Activated CD8-positive, alpha-beta memory T cell treated with anti-CD3 and anti-CD28 coated beads, Interleukin-2, amount 50 U/mL, for 4 hours (primary cell): ENCODE data around the gene EEFSEC.

Experiments used
- DNase-seq: peaks from one replicate; pipeline ENCODE4 v3.0.0-alpha.2; 2020

Gene EEFSEC

GRCh38 chr3:128419311-128419710 is 266.0 kb downstream of the EEFSEC start:
- DNase-seq = no peak

- no peak for DNase-seq
These were observed 267.0 kb downstream of the EEFSEC start for GRCh38 chr3:128420289-128420688.

DNA sequence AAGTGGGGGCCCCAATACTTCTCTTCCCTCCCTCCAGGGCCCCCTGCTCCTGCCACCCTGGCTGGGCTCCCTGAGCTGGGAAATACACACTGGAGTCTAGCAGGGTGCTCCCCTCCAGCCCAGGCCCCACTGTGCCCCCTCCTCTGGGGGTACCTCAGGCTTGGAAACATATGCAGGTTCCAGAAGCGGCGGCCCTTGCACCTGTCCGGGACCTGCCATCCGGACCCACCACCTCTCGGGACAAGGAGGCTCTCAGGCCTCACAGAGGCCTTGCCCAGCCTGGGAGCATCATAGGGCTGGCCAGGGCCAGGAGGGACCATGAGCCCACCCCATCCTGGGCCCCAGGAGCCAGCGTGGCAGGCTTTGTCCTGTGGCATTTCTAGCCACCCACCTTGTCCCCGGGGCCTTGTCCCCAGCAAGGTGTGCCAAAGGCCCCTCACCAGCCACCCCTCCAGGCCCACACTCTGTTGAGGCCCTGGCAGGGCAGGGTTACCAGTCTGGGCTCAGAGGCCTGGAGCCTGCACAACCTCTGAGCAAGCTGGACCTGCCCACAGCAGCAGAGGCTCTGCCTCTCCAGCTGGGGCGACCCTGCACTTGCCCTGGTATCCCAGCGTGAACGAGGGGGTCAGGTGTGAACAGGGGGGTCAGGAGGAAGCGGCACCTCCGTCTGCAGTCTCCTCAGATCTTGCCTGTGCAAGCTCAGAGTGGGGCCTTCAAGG is 267.6 kb downstream of the EEFSEC start:
- no peak for DNase-seq

- no peak for DNase-seq
These were observed 268.2 kb downstream of the EEFSEC start for GRCh38 chr3:128421439-128421836.

- no peak for DNase-seq
These were observed 268.7 kb downstream of the EEFSEC start for GRCh38 chr3:128421966-128422365.

- DNase-seq = no peak
These were observed 269.7 kb downstream of the EEFSEC start for GRCh38 chr3:128422762-128423524.

- no peak for DNase-seq
These were observed 270.4 kb downstream of the EEFSEC start for GRCh38 chr3:128423525-128424147.

GRCh38 chr3:128424508-128425069 is 271.3 kb downstream of the EEFSEC start:
- no peak for DNase-seq

GRCh38 chr3:128425142-128425845 is 272.0 kb downstream of the EEFSEC start:
- DNase-seq = no peak

DNA sequence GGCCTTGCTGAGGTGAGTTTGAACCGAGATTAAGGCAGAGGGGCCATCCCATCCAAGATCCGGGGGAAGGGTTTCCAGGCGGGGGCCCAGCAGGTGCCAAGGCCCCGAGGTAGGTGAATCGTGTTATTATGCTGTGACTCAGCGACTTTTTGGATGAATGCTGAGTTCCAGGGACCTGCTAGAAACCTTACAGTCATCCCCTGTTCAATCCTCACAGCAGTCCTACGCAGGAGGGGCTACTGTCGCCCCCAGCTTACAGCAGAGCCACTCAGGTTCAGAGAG is 272.5 kb downstream of the EEFSEC start:
- no peak for DNase-seq

DNA sequence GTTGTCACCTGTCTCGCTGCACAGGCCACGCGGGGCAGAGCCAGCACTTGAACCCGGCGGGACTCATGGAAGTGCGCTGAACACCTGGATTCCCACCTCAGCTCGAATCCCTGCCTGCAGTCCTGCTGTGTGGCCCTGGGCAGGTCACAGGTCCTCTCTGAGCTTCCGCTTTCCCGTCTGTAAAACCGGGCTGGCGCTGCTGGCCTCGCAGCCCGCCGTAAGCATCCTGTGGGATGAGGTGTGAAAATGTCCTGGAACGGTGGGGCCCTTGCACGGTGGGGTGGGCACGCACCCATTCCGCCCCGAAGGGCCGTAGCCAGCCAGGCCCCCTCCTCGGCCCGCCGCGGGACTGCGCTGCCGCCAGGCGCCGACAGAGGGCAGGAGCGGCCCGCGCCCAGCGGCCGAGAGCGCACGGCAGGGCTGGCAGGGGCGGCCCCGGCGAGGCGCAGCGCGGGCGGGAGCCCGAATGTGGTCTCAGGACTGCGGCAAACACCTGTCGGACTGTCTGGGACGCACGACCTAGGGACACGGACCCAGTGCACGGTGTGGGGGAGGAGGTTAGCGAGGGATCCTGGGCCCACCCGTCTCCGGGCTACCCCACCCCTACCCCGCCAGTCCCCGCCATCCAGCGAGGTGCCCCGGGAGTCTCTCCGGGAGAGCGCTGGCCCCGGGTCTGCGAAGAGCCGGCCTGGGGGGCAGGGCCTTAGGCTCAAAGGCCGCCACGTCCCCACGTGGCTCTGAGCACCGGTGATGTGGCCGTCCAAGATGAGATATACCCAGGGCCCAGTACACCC is 273.0 kb downstream of the EEFSEC start:
- peak; percentile 64 for DNase-seq

- DNase-seq = no peak
These were observed 274.0 kb downstream of the EEFSEC start for GRCh38 chr3:128427175-128427857.

GRCh38 chr3:128427872-128428822 is 274.9 kb downstream of the EEFSEC start:
- no peak for DNase-seq

GRCh38 chr3:128429275-128429674 is 276.0 kb downstream of the EEFSEC start:
- DNase-seq = no peak

- DNase-seq = no peak
These were observed 276.5 kb downstream of the EEFSEC start for GRCh38 chr3:128429751-128430150.

DNA sequence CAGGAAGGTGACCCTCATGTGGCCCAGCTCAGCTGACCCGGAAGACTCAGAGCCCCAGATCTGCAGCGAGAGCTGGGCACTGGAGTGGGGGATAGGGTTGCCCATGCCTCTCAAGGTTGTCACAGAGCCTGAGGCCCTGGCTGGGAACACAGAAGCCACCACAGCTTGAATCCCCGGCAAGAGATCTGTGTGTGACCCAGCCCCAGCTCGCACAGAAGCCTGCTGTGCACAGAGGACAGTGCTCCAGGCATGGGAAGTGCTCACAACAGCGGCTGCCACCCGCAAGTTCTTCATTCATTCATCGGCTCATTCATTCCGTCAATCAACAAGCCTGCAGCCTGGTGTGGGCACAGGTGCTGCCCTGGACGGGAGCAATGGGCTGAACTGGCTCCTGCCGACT is 277.0 kb downstream of the EEFSEC start:
- no peak for DNase-seq

GRCh38 chr3:128430731-128431130 is 277.4 kb downstream of the EEFSEC start:
- DNase-seq = no peak

DNA sequence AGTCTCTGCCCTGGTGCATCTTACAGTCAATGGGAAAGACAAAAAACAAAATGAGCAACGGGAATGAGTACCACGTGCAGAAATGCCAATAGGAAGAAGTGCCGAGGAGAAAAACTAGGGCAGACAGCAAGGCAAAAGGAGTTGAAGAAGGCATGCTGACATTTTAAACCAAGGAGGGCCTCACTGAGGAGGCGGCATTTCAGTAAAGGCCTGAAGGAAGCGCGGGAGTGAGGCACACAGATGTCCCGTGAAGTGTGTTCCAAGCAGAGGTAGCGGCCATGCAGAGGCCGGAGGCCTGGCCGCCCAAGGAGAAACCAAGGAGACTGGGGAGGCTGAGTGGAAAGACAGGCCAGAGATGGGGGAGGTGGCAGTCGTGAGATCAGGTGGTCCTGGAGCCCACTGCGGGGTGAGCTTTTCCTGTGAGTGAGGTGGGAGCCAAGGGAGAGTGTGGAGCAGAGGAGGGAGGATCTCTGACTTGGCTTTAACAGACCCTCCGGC is 278.6 kb downstream of the EEFSEC start:
- DNase-seq = no peak

DNA sequence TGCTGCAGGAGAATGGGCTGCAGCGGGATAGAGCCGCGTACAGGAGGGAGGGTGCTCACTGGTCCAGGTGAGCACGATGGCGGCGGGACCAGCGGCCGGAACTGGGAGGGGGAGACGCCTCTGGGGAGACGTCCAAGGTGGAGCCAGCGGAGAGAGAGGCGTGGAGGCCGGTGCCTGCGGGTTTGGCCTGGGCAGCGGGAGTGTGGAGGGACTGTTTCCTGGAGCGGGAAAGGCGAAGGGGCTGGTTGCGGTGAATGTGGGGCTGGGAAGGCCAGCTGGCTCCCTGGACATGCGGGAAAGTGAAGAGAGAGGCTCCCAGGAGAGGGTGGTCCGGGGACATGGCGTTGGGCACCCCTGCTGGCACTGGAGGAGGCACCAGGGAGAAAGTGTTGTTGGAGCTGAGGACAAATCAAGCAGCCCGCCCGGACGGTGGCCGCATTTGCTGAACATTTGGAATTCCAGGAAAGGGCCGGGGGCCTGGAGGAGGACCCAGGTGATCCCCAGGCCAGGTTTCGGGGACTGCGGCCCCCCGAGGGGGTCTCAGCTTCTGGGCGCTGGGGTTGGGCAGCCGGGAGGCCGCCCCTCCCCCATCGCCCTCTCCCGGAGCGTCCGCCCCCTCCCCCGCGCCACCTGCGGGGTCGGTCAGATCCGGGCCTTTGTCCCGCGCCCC is 279.2 kb downstream of the EEFSEC start:
- no peak for DNase-seq
